GM18519 (cell line): ENCODE measurements around the gene VSTM2B.
"Not testable (repeated sequence)": the region's sequence is repeated elsewhere in the genome, so short reads cannot be mapped to it uniquely, and the experiment has no call there.

ENCODE experiments used
- ATAC-seq: cut with Tn5 transposase; IDR thresholded peaks from one replicate; pipeline ENCODE4 v1.9.1; 2021; ENCODE audit warnings: mild to moderate bottlenecking, moderate library complexity; ENCODE audit not compliant: unreplicated experiment, low FRiP score

Gene VSTM2B

DNA sequence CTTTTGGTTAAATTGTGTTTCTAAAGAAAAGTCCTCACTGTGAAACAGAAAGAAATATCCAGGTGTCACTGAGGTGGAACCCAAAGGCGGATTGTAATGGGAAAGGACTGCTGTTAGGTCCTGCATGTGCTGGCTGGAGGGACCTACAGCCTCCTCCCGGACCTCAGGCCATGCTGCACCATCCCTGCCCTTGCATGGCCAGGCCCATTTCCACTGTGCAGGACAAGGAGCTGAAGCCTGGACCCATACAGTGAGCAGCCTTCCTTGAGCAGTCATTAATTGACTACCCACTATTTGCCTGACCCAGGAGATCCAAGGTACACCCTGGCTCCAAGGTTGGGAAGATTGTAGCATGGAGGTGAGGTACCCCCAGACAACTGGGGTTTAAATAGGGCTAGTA, 17.6 kb downstream of the VSTM2B start:
- ATAC-seq = no peak

GRCh38 chr19:29544656-29545360, 19.0 kb downstream of the VSTM2B start:
- no peak for ATAC-seq

DNA sequence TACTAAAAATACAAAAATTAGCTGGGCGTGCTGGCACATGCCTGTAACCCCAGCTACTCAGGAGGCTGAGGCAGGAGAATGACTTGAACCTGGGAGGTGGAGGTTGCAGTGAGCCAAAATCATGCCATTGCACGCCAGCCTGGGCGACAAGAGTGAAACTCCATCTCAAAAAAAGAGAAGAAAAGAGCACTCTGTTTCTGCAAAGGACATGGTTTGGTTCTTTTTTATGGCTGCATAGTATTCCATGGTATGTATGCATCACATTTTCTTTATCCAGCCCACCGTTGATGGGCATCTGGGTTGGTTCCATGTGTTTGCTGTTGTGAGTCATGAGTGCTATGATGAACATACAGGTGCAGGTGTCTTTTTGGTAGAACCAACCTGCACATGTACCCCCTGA, 19.7 kb downstream of the VSTM2B start:
- ATAC-seq = not testable (repeated sequence)

DNA sequence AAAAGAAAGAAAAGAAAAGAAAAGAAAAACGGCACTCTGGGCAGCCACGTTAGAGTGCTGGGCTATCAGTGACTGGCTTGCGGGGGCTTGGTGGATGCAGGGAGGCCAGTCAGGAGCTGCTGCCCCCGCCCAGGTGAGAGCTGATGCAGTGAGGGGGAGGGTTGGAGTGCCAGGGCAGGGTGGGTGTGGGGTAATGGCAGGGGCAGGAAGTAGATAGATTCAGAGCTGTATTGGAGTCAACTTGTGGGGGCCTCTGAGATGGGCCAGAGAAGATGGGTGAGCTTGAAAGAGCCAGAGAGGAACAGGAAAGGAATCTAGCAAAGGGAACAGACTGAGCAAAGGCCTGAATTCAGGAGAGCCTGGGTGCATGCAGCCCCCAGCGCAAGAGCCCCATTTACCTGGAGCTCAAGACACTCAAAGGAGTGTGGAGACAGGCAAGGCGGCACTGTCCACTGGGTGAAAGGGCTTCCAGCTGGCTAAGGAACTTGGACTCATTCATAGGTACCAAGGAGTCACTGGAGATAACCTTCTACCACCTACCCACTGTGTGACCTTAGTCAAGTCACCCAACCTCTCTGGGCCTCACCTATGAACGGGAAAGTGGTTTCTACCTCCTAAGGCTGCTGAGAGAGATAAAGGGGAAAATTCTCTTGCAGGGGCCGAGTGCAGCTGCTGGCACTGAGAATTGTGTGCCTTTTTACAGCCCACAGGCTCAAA, 20.2 kb downstream of the VSTM2B start:
- ATAC-seq = no peak

DNA sequence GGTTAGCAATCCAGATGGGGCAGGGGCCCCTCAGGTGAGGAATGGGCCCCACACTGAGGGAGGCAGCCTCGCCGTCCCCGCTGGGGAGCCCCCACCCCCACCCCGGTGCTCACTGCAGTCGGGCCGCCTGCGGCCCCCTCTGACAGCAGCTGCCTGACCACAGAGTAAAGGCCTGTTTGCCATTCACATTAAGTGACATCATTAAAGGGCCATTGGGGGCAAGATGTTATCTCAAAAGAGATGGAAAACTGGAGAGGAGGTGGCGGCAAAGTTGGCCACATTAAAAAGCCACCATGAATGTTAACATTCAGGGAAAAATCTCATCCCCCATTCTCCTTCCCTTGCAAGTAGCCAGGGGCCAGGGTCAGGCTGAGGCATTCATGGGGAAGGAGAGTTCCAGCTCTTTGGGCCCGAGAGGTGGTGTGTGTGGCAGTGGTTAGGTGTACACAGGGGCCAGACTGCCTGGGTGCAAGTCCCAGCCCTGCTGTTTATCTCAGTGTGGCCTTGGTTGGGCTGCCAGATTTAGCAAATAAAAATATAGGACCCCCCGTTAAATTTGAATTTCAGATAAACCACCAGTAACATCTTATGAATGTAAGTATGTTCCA, 20.9 kb downstream of the VSTM2B start:
- ATAC-seq = no peak

DNA sequence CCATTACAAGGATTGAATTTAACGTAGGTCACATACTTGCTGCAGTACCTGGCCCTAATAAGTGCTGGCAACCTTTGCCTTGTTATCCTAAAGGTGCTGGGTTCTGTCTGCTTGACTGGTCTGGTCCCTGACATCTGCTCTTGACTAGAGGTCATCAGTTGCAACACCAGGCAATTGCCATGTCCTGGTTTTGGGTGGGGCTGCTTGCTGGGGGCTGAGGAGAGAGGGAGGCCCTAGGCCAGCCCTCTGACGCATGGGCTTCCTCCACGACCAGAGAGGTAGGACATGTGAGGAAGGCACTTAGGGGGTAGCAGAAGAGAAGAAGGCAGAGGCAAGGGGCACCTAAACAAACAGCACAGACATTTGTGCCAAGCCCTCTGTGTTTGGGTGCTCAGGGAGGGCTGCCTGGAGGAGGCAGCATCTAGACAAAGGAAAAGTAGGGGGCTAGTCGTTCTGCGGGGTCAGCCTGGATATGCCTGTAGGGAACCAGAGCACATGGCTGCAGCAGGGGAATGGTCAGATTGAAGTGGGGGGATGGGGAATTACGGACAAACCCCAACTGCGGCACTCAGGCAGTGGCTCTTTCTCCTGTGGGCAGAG, 21.7 kb downstream of the VSTM2B start:
- ATAC-seq = no peak

DNA sequence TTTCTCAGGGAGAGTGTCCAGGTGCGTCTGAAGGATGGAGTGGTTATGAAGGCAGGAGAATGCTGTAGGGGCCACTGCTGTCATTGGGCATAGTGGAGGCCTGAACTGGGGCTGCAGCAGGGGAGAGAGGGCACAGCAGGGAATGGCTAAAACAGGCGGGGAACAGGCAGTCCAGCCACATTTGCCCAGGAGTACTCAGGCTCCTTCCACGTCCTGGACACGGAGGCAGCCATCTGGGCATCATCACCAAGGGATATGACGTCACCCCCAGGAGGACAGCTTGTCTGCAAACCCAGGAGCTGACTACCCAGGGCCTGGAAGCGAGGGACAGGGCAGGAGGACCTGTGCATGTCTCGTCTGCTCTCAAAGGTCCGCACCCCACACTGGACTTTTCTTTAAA, 22.2 kb downstream of the VSTM2B start:
- no peak for ATAC-seq

DNA sequence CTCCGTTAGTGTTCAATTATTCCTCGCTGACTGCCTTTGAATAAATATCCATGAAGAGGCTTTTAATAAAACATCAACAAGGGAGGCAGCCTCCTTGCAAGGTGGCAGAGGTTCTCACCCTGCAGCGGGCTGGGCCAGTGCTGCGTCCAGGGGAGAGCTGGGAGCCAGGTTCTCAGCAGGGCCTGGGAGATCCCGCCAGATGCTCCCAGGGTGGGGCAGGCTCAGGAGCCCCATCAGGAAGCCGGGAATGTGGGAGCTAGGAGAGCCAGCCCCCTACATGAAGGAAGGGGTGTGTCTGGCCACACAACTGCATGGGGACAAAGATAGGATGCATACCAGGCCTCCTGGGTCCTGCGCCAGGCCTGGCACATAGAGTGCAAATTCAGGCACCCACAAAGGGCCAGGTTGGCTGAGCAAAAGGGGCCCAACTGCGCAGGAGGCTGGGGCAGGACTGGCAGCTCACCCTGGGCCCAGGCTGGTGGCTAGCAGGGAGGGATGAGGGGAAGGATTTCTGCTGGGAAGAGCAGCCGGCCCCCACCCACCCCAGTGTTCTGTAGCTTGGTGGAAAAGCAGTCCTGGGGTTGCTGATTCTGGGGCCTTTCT, 22.8 kb downstream of the VSTM2B start:
- ATAC-seq = no peak

DNA sequence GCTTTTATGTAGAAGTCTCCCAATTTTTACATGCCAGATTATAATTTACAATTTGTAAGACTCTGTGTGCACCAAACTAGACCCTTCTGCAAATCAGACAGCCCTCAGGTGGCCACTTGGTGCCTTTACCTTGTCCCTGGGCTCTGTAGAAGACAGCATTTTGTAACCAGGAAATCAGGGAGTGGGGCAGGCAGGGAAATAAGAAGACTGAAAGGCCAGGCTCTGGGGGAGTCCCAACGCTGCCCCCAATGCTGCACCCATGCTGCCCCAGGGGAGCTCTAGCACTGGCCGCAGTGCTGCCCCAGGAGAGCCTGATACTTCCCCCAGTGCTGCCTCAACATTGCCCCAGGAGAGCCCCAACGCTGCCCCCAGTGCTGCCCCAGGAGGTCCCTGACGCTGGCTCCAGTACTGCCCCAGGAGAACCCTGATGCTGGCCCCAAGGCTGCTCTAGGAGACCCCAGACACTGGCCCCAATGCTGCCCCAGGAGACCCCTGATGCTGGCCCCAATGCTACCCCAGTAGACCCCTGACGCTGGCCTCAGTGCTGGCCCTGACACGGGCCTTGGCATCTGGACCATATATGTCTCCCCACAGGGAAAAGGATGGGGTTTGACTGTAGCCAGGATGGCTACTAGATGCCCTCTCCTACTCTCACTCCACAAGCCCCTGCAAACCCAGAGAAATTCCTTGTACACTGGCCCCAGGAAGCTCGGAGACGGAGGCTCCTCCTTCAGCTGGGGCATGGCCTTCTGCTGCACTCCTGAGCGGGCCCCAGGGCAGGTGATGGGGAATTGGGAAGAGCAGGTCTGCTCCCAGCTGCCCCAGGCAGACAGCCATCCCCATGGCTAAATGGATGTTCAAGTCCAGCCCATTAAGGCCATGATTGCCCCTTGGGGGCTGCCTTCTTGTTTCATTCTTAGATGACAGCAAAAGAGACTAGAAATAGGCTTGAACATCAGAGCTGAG, 23.6 kb downstream of the VSTM2B start:
- ATAC-seq = no peak

- ATAC-seq = no peak
These were observed 25.1 kb downstream of the VSTM2B start for GRCh38 chr19:29550896-29551295.

- ATAC-seq = no peak
These were observed 26.0 kb downstream of the VSTM2B start for GRCh38 chr19:29551774-29552173.

- ATAC-seq = no peak
These were observed 26.9 kb downstream of the VSTM2B start for GRCh38 chr19:29552454-29553280.

DNA sequence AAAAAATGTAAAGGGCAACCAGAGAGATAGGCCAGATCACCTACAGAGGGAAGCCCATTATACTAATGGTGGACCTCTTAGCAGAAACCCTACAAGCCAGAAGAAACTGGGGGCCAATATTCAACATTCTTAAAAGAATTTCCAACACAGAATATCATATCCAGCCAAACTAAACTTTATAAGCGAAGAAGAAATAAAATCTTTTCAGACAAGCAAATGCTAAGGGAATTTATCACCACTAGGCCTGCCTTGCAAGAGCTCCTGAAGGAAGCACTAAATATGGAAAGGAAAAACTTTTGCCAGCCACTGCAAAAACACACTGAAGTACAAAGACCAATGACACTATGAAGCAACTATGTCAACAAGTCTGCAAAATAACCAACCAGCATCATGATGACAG, 28.4 kb downstream of the VSTM2B start:
- ATAC-seq = no peak

- not testable (repeated sequence) for ATAC-seq
These were observed 33.3 kb downstream of the VSTM2B start for GRCh38 chr19:29559110-29559509.

GRCh38 chr19:29559743-29560142, 33.9 kb downstream of the VSTM2B start:
- no peak for ATAC-seq

DNA sequence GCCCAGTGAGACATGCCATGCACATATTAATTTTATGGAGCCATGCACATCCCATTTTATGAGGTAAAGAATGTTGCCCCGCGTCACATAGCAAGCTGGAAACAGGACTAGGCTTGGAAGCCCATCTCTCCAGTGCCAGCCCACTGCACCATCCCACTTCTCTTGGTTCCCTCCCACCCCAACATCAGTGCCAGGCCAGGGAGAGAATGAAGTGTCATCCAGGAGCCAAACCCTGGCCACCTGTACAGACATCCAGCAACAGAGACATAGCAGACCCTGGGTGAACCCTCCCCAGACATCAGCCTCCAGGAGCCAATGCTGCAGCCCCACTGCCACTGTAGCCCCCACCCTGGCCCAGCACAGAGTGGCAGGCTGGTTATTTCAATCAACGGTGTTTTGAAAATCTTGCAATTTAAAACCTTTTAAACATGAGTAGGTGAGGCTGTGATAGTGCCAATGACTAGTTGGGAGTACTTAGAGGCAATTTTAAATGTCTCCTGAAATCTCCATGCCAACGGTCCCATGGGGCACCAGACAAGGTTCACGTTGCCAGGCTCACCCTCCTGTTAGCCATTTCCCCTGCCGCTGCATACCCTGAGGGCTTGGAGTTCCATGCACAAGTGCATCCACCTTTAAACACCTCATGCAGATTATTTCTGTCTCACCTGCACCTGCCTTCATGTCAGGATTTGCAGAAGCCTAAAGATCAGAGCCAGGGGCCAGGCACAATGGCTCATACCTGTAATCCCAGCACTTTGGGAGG, 34.7 kb downstream of the VSTM2B start:
- no peak for ATAC-seq

DNA sequence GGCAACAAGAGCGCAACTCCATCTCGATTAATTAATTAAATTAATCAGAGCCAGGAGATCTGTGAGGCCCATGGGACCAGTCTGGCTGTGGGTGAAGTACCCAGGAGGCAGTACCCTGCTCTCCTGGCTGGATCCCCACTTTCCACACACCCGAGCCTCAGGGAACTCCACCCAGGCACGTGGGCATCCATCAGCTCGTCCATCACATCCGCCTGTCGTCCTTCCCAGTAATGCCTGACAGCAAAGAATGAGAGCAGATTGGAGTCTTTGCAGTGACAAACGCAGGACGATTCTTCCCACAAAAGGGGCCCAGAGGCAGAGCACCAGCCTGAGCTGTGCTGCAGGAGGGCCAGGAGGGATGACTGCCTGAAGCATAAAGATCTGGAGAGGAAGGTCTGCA, 35.8 kb downstream of the VSTM2B start:
- ATAC-seq = no peak
